HepG2 (cell line): Measurements from ENCODE around the gene CXADR. TPM values are rescaled to one million over a fixed set of nuclear protein-coding genes. Genes with fewer than 3 reads are reported as not detected.

Source experiments
- ATAC-seq: fragments of 200-7000 bp; cut with Tn5 transposase; 3 replicates; pipeline ENCODE4 v1.9.1; 2020; ENCODE audit warnings: mild to moderate bottlenecking, moderate library complexity
- BruUV-seq: library from RNA; stranded (reverse); fragments of 400-500 nt; replicated peaks from 2 replicates; lab custom pipeline; 2021; lab: Mats Ljungman, UMichigan
- CTCF ChIA-PET: fragments of 300-600 bp; formaldehyde crosslinking; extraction: SDS; loops from one replicate; lab custom pipeline; 2021; ENCODE audit warnings: low total read pairs, inconsistent platforms, low intra/inter-chr PET ratio; lab: Yijun Ruan, JAX
- POLR2A ChIA-PET: fragments of 350-600 bp; sonication (Branson Sonifier 250); formaldehyde crosslinking; loops from one replicate; lab custom pipeline; 2020; ENCODE audit warnings: antibody characterized with exemption, inconsistent platforms; lab: Yijun Ruan, JAX
- DNase-seq: peaks from one replicate; pipeline ENCODE4 v3.0.0-alpha.2; 2015; ENCODE audit warnings: low spot score
- FAIRE-seq: peaks from 3 replicates; lab custom pipeline; 2011; peaks lifted over from hg19 to GRCh38; lab: Jason Lieb, UNC
- H2AFZ ChIP-seq: one replicate; pipeline ENCODE4 v1.6.1; 2011; ENCODE audit warnings: low read length, inconsistent platforms
- H3K27ac ChIP-seq: fragments of 300-600 bp; 3 replicates; pipeline ENCODE4 v1.8.0; 2011; ENCODE audit warnings: mixed run types, mild to moderate bottlenecking, mixed read lengths, low read length, inconsistent platforms; ENCODE audit not compliant: insufficient read depth; ENCODE audit errors: extremely low read length
- H3K27me3 ChIP-seq, 2 experiments: fragments of 200-600 bp in 1 of 2; 2 replicates in 1 of 2; 3 replicates in 1 of 2; pipeline versions ENCODE4 v1.6.0 to v1.8.0; 2011; ENCODE audit warnings: low read length in 2 of 2, mild to moderate bottlenecking in 2 of 2, moderate library complexity in 2 of 2, inconsistent platforms in 1 of 2; ENCODE audit not compliant: insufficient read depth in 2 of 2, control insufficient read depth in 1 of 2
- H3K36me3 ChIP-seq, 2 experiments: fragments of 200-600 bp in 1 of 2; replicated peaks in 1 of 2; 2 replicates in 1 of 2; 3 replicates in 1 of 2; pipeline versions ENCODE4 v1.5.1 to v1.8.0; 2011; ENCODE audit warnings: low read length in 2 of 2, inconsistent platforms in 1 of 2; ENCODE audit not compliant: insufficient read depth in 2 of 2, control insufficient read depth in 1 of 2
- H3K4me1 ChIP-seq: 2 replicates; pipeline ENCODE4 v1.5.1; 2012; ENCODE audit warnings: low read length, inconsistent platforms; ENCODE audit not compliant: insufficient read depth
- H3K4me2 ChIP-seq: 2 replicates; pipeline ENCODE4 v1.6.0; 2011; ENCODE audit warnings: low read depth, low read length, inconsistent platforms
- H3K4me3 ChIP-seq, 3 experiments: fragments of 200-600 bp in 1 of 3; sonication (generic), shearing (Covaris generic) in 1 of 3; replicated peaks in 1 of 3; 2 replicates each; pipeline ENCODE4 v1.5.1; 2011 to 2016; ENCODE audit warnings: low read length in 3 of 3, inconsistent platforms in 2 of 3, low read depth in 2 of 3, mild to moderate bottlenecking in 2 of 3, control low read depth in 1 of 3, mixed read lengths in 1 of 3; ENCODE audit not compliant: insufficient read depth in 1 of 3
- H3K79me2 ChIP-seq: one replicate; pipeline ENCODE4 v1.6.1; 2011; ENCODE audit warnings: low read length, inconsistent platforms; ENCODE audit not compliant: insufficient read depth
- H3K9ac ChIP-seq: 2 replicates; pipeline ENCODE4 v1.6.0; 2011; ENCODE audit warnings: mild to moderate bottlenecking, low read depth, low read length, inconsistent platforms; ENCODE audit not compliant: insufficient read depth
- H3K9me3 ChIP-seq: 2 replicates; pipeline ENCODE4 v1.5.1; 2012; ENCODE audit warnings: mild to moderate bottlenecking, low read length
- H4K20me1 ChIP-seq: 2 replicates; pipeline ENCODE4 v1.6.0; 2011; ENCODE audit warnings: inconsistent platforms, mild to moderate bottlenecking, low read length, moderate library complexity; ENCODE audit not compliant: insufficient read depth
- ZMYM3 ChIP-seq: sonication (generic); formaldehyde crosslinking; IDR thresholded peaks from 2 replicates; pipeline ENCODE4 v1.5.1; 2020; ENCODE audit warnings: mild to moderate bottlenecking, missing genetic modification reagents
- WGBS: methylation state at CpG from one replicate; pipeline ENCODE4 v1.1.6; 2017; ENCODE audit warnings: low lambda C conversion rate; 5-methylcytosine and 5-hydroxymethylcytosine counted together
- in situ Hi-C: cut with HindIII; loops from 2 replicates; pipeline ENCODE4 v1.10.0; 2017; ENCODE audit warnings: low pct_unique_long_range_greater_than_20kb; ENCODE audit not compliant: extremely low pct_ligation_motif_present
- intact Hi-C: fragments of 100-400 bp; cut with micrococcal nuclease; formaldehyde crosslinking; loops from one replicate; pipeline ENCODE4 v1.10.0; 2022; ENCODE audit not compliant: unreplicated experiment
- polyA plus RNA-seq, 8 experiments: library from polyadenylated mRNA; depleted of rRNA in 3 of 8; stranded (reverse) in 7 of 8; unstranded in 1 of 8; fragments of >200 nt; fragmentation: Illumina TruSeq in 4 of 8; extraction: Trizol in 4 of 8; gene quantifications; 2 replicates each; pipeline versions ENCODE4 v1.2.1 to v1.2.3, GENCODE V29; 2011 to 2016; ENCODE audit warnings: low read depth in 4 of 8, missing spikeins in 1 of 8, mixed read lengths in 1 of 8; ENCODE audit not compliant: insufficient read depth in 1 of 8
- total RNA-seq, 5 experiments: library from RNA; depleted of rRNA; stranded (reverse); fragments of >200 nt; fragmentation: Illumina TruSeq; extraction: Trizol; gene quantifications; 2 replicates each; pipeline ENCODE4 v1.2.3, GENCODE V29; 2016; ENCODE audit warnings: low read depth in 1 of 5
- TF ChIP-seq, protein P1 (sequence below): sonication (generic); formaldehyde crosslinking; IDR thresholded peaks from 2 replicates; pipeline ENCODE4 v1.5.0; 2020; ENCODE audit warnings: mild to moderate bottlenecking, missing genetic modification reagents
- TF ChIP-seq, protein P2 (sequence below): sonication (generic); formaldehyde crosslinking; IDR thresholded peaks from 2 replicates; pipeline ENCODE4 v1.5.0; 2020; ENCODE audit warnings: mild to moderate bottlenecking, missing genetic modification reagents

The CXADR gene
- total and polyA plus RNA-seq, 2 of the 13 experiments (the other 11 are each of a cell fraction or from before 2014, with no cell fraction given), result 86.8 to 110 TPM

DNA sequence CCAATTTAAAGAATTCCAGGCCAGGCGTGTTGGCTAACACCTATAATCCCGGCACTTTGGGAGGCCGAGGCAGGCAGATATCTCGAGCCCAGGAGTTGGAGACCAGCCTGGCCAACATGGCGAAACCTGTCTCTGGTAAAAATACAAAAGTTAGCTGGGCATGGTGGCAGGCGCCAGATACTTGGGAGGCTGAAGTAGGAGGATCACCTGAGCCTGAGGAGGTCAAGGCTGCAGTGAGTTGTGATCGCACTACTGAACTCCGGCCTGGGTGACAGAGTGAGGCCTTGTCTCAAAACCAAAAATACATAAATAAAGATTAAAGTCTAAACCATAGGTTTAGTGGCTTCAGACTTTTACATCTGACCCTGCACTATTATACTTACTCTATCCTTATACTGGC, 67.5 kb downstream of the CXADR start:
- Histone ChIP-seq H3K4me3 (no peak overlapping the region), H2AFZ (no peak overlapping the region), H4K20me1 (0 out of 2 replicates have a peak, but pooled peaks cover 3% of the 10 kb centered on the region), H3K27ac (no peak overlapping the region), H3K4me1 (peaks cover 5% of the 10 kb centered on the region; the same call in 1 of the 2 replicates), H3K36me3 (peaks cover 2 to 15% of the 10 kb centered on the region in 2 experiments; a peak in 3 of 5 replicates), H3K79me2 (no peaks in the 10 kb centered on the region), H3K9me3 (no peaks in the 10 kb centered on the region), H3K9ac (no peak overlapping the region), H3K27me3 (no peaks in the 10 kb centered on the region), H3K4me2 (no peak overlapping the region)
- WGBS, result 95% methylated on average over 8 of the region's 8 CpGs
- BruUV-seq, result no TSS peak
- FAIRE-seq (no peak), DNase-seq (no peak), ATAC-seq (no peak; the same call in 2 of the 3 replicates)
- intact Hi-C loops, result no loop called here
- in situ Hi-C loops, result loop anchor here (10.0 kb wide), 1 partner anchor 196 kb away; no protein-coding TSS in a partner anchor
- POLR2A ChIA-PET, result no interaction called here
- CTCF ChIA-PET, result interaction anchor here (1.0 kb wide), 1 partner anchor 193 kb away, joined by 3 read pairs; no protein-coding TSS in a partner anchor
- TF ChIP-seq, protein P1, sequence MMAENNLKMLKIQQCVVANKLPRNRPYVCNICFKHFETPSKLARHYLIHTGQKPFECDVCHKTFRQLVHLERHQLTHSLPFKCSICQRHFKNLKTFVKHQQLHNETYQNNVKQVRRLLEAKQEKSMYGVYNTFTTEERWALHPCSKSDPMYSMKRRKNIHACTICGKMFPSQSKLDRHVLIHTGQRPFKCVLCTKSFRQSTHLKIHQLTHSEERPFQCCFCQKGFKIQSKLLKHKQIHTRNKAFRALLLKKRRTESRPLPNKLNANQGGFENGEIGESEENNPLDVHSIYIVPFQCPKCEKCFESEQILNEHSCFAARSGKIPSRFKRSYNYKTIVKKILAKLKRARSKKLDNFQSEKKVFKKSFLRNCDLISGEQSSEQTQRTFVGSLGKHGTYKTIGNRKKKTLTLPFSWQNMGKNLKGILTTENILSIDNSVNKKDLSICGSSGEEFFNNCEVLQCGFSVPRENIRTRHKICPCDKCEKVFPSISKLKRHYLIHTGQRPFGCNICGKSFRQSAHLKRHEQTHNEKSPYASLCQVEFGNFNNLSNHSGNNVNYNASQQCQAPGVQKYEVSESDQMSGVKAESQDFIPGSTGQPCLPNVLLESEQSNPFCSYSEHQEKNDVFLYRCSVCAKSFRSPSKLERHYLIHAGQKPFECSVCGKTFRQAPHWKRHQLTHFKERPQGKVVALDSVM, result peak; percentile 89
- TF ChIP-seq, protein P2, sequence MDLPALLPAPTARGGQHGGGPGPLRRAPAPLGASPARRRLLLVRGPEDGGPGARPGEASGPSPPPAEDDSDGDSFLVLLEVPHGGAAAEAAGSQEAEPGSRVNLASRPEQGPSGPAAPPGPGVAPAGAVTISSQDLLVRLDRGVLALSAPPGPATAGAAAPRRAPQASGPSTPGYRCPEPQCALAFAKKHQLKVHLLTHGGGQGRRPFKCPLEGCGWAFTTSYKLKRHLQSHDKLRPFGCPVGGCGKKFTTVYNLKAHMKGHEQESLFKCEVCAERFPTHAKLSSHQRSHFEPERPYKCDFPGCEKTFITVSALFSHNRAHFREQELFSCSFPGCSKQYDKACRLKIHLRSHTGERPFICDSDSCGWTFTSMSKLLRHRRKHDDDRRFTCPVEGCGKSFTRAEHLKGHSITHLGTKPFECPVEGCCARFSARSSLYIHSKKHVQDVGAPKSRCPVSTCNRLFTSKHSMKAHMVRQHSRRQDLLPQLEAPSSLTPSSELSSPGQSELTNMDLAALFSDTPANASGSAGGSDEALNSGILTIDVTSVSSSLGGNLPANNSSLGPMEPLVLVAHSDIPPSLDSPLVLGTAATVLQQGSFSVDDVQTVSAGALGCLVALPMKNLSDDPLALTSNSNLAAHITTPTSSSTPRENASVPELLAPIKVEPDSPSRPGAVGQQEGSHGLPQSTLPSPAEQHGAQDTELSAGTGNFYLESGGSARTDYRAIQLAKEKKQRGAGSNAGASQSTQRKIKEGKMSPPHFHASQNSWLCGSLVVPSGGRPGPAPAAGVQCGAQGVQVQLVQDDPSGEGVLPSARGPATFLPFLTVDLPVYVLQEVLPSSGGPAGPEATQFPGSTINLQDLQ, result no peak
- TF ChIP-seq ZMYM3 (CRISPR knock-in tag), result peak; percentile 56; the same call in 1 of the 2 replicates
